Pancreas (tissue), 10 donors: ENCODE data around the gene TMEM60. TPM values are rescaled to one million over a fixed set of nuclear protein-coding genes. Genes with fewer than 3 reads are reported as not detected.
A peak's percentile ranks its signal among the peaks of the same experiment; 100 is the strongest.

Experiments used
- ATAC-seq, 4 donors: fragments of 200-7000 bp; cut with Tn5 transposase; one replicate each; pipeline versions ENCODE4 v1.8.0 to v1.9.1; 2020; ENCODE audit warnings: mild to moderate bottlenecking in 4 of 4, moderate library complexity in 4 of 4
- DNase-seq, 6 donors: peaks; one replicate each; pipeline ENCODE4 v3.0.0-alpha.2; 2020
- FAIRE-seq: peaks from 2 replicates; lab custom pipeline; 2012; peaks lifted over from hg19 to GRCh38; lab: Jason Lieb, UNC
- H3K27ac ChIP-seq, 4 donors: fragments of 200-600 bp; sonication (generic); 1 replicate in 3 of 4; 2 replicates in 1 of 4; pipeline versions ENCODE4 v1.5.0 to v1.8.0; 2020
- H3K27me3 ChIP-seq, 4 donors: fragments of 200-600 bp; one replicate each; pipeline ENCODE4 v1.8.0; 2021
- H3K36me3 ChIP-seq, 3 donors: fragments of 200-600 bp; sonication (generic) in 1 of 3; one replicate each; pipeline versions ENCODE4 v1.5.0 to v1.8.0; 2020 to 2021
- H3K4me1 ChIP-seq, 3 donors: fragments of 200-600 bp; one replicate each; pipeline ENCODE4 v1.8.0; 2021
- H3K4me3 ChIP-seq, 4 donors: fragments of 200-600 bp; sonication (generic) in 2 of 4; one replicate each; pipeline versions ENCODE4 v1.5.0 to v1.8.0; 2020 to 2021
- H3K9me3 ChIP-seq, 4 donors: fragments of 200-600 bp; one replicate each; pipeline ENCODE4 v1.8.0; 2021
- CTCF ChIP-seq, 4 donors: fragments of 200-600 bp; sonication (generic) in 3 of 4; IDR thresholded peaks; one replicate each; pipeline versions ENCODE4 v1.5.0 to v1.8.0; 2021; ENCODE audit warnings: antibody characterized with exemption in 4 of 4
- WGBS, 2 donors: extraction: QIAGEN DNeasy Blood & Tissue Kit; methylation state at CpG; one replicate each; pipeline ENCODE4 v1.1.7; 2013; 5-methylcytosine and 5-hydroxymethylcytosine counted together
- intact Hi-C, 3 donors: fragments of 100-400 bp; cut with DNase I; formaldehyde crosslinking; loops; one replicate each; pipeline versions ENCODE4 v1.11.1 to v1.14.2; 2022
- polyA plus RNA-seq, 2 donors: library from polyadenylated mRNA; stranded (reverse); fragments of 200-250 nt; gene quantifications; one replicate each; pipeline ENCODE4 v1.2.3, GENCODE V29; 2013
- total RNA-seq, 6 donors: library from RNA; stranded (reverse); fragmentation: NEBNext Ultra II Directional in 4 of 6; extraction: Animal tissue kit (Norgen Biotek cat#: 25700) in 4 of 6; gene quantifications; one replicate each; pipeline versions ENCODE4 v1.2.1 to v1.2.4, GENCODE V29; 2021 to 2023
- donor health status: healthy with polysubstance abuse.
- donor health status: DM: no; HTN: no; CAD: no; lungs with moderate emphysema.
- donor health status: DM: no; HTN: no; CAD: no.
- donor health status: control.
- donor health status: control.
- donor health status: Bipolar disorder and iron deficiency.
- donor health status: DM: yes; HTN: yes; CAD: no.
- donor health status: DM: no; HTN: no; CAD: no.
- donor health status: DM: no; HTN: no; CAD: no.
- donor health status: DM: yes; HTN: yes; CAD: no.

Gene TMEM60
- total and polyA plus RNA-seq, 8 donors, result 6.2 to 22.0 (median 8.2) TPM

DNA sequence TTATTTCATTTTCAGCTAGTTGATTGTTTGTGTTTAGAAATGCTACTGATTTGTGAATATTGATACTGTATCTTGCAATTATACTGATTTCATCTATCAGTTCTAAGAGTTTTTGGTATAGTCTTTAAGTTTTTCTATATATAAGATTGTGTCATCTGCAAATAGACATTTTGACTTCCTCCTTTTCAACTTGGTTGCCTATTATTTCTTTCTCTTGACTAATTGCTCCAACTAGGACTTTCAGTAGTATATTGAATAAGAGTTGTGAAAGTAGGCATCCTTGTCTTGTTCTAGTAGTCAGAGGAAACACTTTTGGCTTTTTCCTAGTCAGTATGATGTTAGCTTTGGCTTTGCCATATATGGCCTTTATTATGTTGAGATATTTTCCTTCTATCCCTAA lies 20.8 kb upstream of the TMEM60 start:
- H3K36me3 ChIP-seq, result no peaks in the 10 kb centered on the region
- ATAC-seq (no peak), FAIRE-seq (no peak), DNase-seq (no peak)
- H3K4me1 ChIP-seq, result no peaks in the 10 kb centered on the region
- H3K27me3 ChIP-seq, result no peaks in the 10 kb centered on the region
- H3K4me3 ChIP-seq, result no peak overlapping the region
- H3K9me3 ChIP-seq, result no peaks in the 10 kb centered on the region
- no peak for TF ChIP-seq CTCF (IDR thresholded peaks at IDR 0.05)
- intact Hi-C loops, result no loop called here
- H3K27ac ChIP-seq, result no peak overlapping the region

DNA sequence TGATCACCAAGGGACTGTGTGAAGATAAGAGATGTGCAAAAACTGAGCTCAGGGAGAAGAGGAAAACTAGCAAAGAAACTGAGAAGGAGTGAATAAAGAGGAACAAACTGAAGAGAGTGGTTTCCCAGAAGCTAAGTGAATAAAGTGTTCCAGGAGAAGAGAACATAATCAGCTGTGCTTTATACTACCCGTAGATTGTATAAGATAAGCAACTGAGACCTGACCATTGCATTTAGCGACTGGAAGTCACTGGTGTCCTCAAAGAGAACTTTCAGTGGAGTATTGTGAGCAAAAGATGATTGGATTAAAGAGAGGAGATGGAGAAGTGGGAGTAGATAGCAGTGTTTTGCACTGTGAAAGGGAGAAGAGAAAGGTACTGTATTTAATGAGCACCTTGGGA lies 14.9 kb upstream of the TMEM60 start:
- Histone ChIP-seq H3K27ac (no peak overlapping the region), H3K36me3 (no peaks in the 10 kb centered on the region), H3K4me1 (peaks cover 0 to 4% (median 0%) of the 10 kb centered on the region in 3 donors), H3K9me3 (no peaks in the 10 kb centered on the region), H3K4me3 (no peak overlapping the region), H3K27me3 (no peaks in the 10 kb centered on the region)
- intact Hi-C loops, result no loop called here
- DNase-seq (no peak), ATAC-seq (no peak), FAIRE-seq (no peak)
- 89 to 93% methylated on average over 2 of the region's 2 CpGs for WGBS, 2 donors
- no peak for TF ChIP-seq CTCF (IDR thresholded peaks at IDR 0.05)

DNA sequence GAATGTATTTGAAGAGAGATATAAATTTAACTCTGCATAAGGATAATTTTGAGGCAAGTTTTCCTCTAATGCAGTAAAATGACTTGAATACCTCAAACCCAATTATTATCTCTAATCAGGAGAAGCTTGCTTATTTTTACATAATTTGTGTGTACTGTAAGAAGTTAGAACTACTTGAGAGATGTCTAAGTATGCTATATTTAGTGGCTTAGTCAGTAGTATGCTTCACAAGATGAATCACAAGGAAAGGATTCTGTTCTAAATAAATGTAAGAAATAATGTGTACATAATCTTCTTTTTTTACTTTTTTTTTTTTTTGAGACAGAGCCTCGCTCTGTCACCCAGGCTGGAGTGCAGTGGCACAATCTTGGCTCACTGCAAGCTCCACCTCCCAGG lies 14.1 kb upstream of the TMEM60 start:
- no peak for DNase-seq
- 75 to 92% methylated on average over 1 of the region's 1 CpG for WGBS, 2 donors
- Histone ChIP-seq H3K4me1 (peaks cover 0 to 4% (median 0%) of the 10 kb centered on the region in 3 donors), H3K27me3 (no peaks in the 10 kb centered on the region), H3K4me3 (no peak overlapping the region), H3K36me3 (no peaks in the 10 kb centered on the region), H3K9me3 (no peaks in the 10 kb centered on the region), H3K27ac (no peak overlapping the region)
- intact Hi-C loops, result no loop called here
- ATAC-seq, result peak in 1 of 4 donors; percentile 23
- no peak for FAIRE-seq
- no peak for TF ChIP-seq CTCF (IDR thresholded peaks at IDR 0.05)

GRCh38 chr7:77811516-77812289 lies 13.5 kb upstream of the TMEM60 start:
- no peak for FAIRE-seq

More at GRCh38 chr7:77811516-77812289, 13.5 kb upstream of the TMEM60 start:
- Histone ChIP-seq H3K4me1 (peaks cover 0 to 4% (median 0%) of the 10 kb centered on the region in 3 donors), H3K27me3 (no peaks in the 10 kb centered on the region), H3K27ac (no peak overlapping the region), H3K9me3 (no peaks in the 10 kb centered on the region), H3K4me3 (no peak overlapping the region), H3K36me3 (no peaks in the 10 kb centered on the region)
- intact Hi-C loops, result no loop called here
- no peak for TF ChIP-seq CTCF (IDR thresholded peaks at IDR 0.05)
- DNase-seq (no peak), ATAC-seq (no peak)
- WGBS, 2 donors, result 91% methylated on average over 2 of the region's 2 CpGs
